ENCODE data around the gene GGA2.

GRCh38 chr16:23535901-23536300 lies 25.6 kb upstream of the GGA2 start:
- TF ChIP-seq, protein P1, sequence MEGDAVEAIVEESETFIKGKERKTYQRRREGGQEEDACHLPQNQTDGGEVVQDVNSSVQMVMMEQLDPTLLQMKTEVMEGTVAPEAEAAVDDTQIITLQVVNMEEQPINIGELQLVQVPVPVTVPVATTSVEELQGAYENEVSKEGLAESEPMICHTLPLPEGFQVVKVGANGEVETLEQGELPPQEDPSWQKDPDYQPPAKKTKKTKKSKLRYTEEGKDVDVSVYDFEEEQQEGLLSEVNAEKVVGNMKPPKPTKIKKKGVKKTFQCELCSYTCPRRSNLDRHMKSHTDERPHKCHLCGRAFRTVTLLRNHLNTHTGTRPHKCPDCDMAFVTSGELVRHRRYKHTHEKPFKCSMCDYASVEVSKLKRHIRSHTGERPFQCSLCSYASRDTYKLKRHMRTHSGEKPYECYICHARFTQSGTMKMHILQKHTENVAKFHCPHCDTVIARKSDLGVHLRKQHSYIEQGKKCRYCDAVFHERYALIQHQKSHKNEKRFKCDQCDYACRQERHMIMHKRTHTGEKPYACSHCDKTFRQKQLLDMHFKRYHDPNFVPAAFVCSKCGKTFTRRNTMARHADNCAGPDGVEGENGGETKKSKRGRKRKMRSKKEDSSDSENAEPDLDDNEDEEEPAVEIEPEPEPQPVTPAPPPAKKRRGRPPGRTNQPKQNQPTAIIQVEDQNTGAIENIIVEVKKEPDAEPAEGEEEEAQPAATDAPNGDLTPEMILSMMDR (IDR thresholded peaks at IDR 0.05): no peak
- TF ChIP-seq POLR2A (IDR thresholded peaks at IDR 0.05) (no peak), EP300 (IDR thresholded peaks at IDR 0.05) (no peak)

All from sigmoid colon (tissue), 4 donors.